GM19468 (cell line): ENCODE measurements around the gene SERPINI1.

Experiments
- ATAC-seq: cut with Tn5 transposase; IDR thresholded peaks from one replicate; pipeline ENCODE4 v1.9.1; 2021; ENCODE audit warnings: mild to moderate bottlenecking, moderate library complexity, moderate number of reproducible peaks; ENCODE audit not compliant: unreplicated experiment; ENCODE audit errors: extremely low read depth

SERPINI1 gene

DNA sequence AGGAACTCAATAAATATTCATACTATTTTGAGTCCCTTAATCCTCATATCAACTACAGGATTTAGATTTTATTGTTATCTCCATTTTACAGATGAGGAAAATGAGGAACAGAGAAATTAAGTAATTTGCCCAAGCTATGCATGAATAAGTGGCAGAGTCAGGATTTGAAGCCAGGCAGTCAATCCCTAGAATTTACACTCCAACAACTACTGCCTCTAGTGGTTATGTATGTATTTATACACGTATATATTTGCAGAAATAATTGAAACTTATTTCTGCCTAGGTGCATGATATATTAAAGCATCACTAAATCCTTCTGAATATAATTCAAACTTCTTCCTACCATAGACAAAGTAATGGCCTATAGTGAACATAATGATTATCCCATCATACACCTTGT lies 137.4 kb downstream of the SERPINI1 start:
- ATAC-seq = no peak

- ATAC-seq = no peak
Measured at GRCh38 chr3:167874671-167875372, 139.3 kb downstream of the SERPINI1 start.
